ENCODE data around the gene FOXA1. TPM values are rescaled to one million over a fixed set of nuclear protein-coding genes. Genes with fewer than 3 reads are reported as not detected.

The FOXA1 gene
- total and polyA plus RNA-seq, 2 donors (not counting 1 experiment from before 2014, with no cell fraction given), result not detected

DNA sequence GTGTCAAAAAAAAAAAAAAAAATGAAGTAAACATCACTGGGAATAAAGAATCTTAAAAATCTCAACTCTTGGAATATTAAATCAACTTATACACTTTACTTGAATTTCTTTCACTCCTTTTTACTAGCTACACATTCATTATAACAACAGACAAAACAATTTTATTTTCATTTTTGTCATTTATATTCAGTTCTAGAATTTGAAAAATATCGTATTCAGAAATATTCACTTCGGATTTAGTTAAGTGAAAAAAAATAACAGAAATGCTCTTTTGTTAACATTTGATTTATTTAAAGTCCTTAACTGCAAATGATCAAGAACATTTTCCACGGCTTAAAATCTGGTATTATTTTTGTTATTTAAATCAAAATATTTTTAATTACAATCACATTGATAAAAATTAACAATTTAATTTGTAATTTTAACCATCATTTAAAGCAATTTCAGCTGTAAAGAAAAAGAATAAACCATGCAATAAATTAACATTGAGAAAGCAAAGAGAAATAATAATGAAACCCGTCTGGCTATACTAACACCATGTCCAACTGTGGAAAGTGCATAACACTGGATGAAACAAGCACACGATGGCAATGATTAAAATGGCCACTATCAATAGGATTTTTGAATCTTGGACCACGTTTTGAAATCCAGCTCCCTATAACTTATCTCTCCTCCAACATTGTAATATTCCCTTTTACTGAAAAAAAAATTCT, 5.2 kb downstream of the FOXA1 start:
- ATAC-seq (ENCODE audit: low read depth), result no peak
- Histone ChIP-seq H3K36me3 (replicated peaks in 1 of 2; ENCODE audit: control extremely low read depth in 1 of 2, control insufficient read depth in 1 of 2, extremely low read depth in 1 of 2, insufficient read depth in 2 of 2, low read length in 1 of 2) (no peaks in the 10 kb centered on the region), H3K9me3 (ENCODE audit: control extremely low read depth in 1 of 3, control insufficient read depth in 2 of 3, insufficient read depth in 1 of 3, low read length in 2 of 3) (peaks cover 1 to 32% (median 2%) of the 10 kb centered on the region in 3 donors), H3K79me2 (ENCODE audit: control insufficient read depth, insufficient read depth, low read length) (no peaks in the 10 kb centered on the region), H3K27me3 (replicated peaks in 1 of 4; ENCODE audit: control extremely low read depth in 1 of 4, control insufficient read depth in 3 of 4, insufficient read depth in 4 of 4, low read length in 3 of 4) (peaks cover 0 to 62% (median 44%) of the 10 kb centered on the region in 4 experiments), H2AFZ (ENCODE audit: insufficient read depth, low read depth, low read length, poor library complexity, severe bottlenecking) (no peak overlapping the region), H3K9ac (ENCODE audit: low read length) (no peak overlapping the region), H3K27ac (ENCODE audit: low read length in 2 of 2) (no peak overlapping the region), H4K20me1 (ENCODE audit: control insufficient read depth, insufficient read depth, low read length, poor library complexity, severe bottlenecking) (no peaks in the 10 kb centered on the region), H3K4me1 (ENCODE audit: control insufficient read depth in 2 of 2, insufficient read depth in 2 of 2, low read length in 2 of 2) (no peaks in the 10 kb centered on the region), H3K4me3 (ENCODE audit: control extremely low read depth in 1 of 5, extremely low read depth in 1 of 5, insufficient read depth in 1 of 5, low read depth in 2 of 5, low read length in 4 of 5) (no peak overlapping the region), H3K4me2 (replicated peaks; ENCODE audit: low read depth, low read length, poor library complexity, severe bottlenecking) (no peak overlapping the region)
- intact Hi-C loops (cut with micrococcal nuclease), result no loop called here
- no peak for DNase-seq
- CTCF ChIA-PET, result no interaction called here
- H3K27ac Mint-ChIP-seq, result no peak overlapping the region
- no peak for TF ChIP-seq EZH2 (IDR thresholded peaks at IDR 0.05; ENCODE audit: borderline replicate concordance, insufficient read depth, low read depth, low read length, poor library complexity, severe bottlenecking)
- TF ChIP-seq, protein P1, sequence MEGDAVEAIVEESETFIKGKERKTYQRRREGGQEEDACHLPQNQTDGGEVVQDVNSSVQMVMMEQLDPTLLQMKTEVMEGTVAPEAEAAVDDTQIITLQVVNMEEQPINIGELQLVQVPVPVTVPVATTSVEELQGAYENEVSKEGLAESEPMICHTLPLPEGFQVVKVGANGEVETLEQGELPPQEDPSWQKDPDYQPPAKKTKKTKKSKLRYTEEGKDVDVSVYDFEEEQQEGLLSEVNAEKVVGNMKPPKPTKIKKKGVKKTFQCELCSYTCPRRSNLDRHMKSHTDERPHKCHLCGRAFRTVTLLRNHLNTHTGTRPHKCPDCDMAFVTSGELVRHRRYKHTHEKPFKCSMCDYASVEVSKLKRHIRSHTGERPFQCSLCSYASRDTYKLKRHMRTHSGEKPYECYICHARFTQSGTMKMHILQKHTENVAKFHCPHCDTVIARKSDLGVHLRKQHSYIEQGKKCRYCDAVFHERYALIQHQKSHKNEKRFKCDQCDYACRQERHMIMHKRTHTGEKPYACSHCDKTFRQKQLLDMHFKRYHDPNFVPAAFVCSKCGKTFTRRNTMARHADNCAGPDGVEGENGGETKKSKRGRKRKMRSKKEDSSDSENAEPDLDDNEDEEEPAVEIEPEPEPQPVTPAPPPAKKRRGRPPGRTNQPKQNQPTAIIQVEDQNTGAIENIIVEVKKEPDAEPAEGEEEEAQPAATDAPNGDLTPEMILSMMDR (IDR thresholded peaks at IDR 0.05), result no peak
- POLR2A ChIA-PET, result no interaction called here
- no CpG with 5 or more reads among the region's 6 CpGs for WGBS (ENCODE audit: insufficient coverage)
- peaks cover 2% of the 10 kb centered on the region for H3K9me3 Mint-ChIP-seq (ENCODE audit: insufficient read depth)
- peaks cover 70% of the 10 kb centered on the region for H3K27me3 Mint-ChIP-seq
- H3K4me1 Mint-ChIP-seq, result peaks cover 3% of the 10 kb centered on the region
- H3K4me3 Mint-ChIP-seq, result no peak overlapping the region

DNA sequence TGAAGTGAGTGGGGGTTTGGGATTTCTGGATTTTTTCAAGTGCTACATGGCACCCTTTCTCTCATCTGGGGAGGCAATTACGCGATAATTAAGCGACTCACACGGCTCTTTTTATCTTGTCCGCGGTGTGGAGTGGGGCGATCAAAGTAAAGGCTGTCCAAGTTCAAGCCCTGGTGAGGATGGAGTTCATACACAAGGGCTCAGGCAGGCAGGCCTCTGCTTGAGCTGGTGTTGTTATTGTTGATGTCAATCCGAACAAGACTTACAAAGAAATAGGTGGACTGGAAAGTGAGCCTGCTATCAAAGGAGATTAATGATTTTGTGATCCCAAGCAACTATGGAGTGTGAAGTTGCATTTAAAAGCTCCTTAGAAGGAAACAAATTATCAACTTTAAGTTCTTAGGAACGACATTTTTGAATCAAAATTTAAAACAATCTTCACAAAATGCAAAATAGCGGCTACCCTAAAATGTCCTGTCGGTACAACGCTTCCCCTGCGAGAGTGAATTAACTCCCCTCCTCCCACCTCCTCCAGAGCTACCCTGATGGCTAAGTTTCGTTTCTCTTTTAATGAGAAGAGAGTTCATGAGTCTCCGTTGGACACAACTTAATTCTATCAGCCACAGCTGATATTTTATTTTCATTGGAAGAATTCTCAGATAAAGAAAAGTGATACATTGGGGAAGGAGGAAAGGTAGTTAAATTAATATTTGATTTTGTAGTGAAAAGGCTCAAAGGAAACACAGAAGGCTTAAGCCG, 5.9 kb downstream of the FOXA1 start:
- no peaks in the 10 kb centered on the region for H3K4me1 ChIP-seq (ENCODE audit: control insufficient read depth in 2 of 2, insufficient read depth in 2 of 2, low read length in 2 of 2)
- CTCF ChIA-PET, result no interaction called here
- no peak overlapping the region for H3K4me3 ChIP-seq (ENCODE audit: control extremely low read depth in 1 of 5, extremely low read depth in 1 of 5, insufficient read depth in 1 of 5, low read depth in 2 of 5, low read length in 4 of 5)
- ATAC-seq (ENCODE audit: low read depth) (no peak), DNase-seq (no peak)
- no peak overlapping the region for H3K27ac ChIP-seq (ENCODE audit: low read length in 2 of 2)
- TF ChIP-seq, protein P1 (IDR thresholded peaks at IDR 0.05), result no peak
- TF ChIP-seq EZH2 (IDR thresholded peaks at IDR 0.05; ENCODE audit: borderline replicate concordance, insufficient read depth, low read depth, low read length, poor library complexity, severe bottlenecking), result no peak
- no peak overlapping the region for H3K4me2 ChIP-seq (replicated peaks; ENCODE audit: low read depth, low read length, poor library complexity, severe bottlenecking)
- H4K20me1 ChIP-seq (ENCODE audit: control insufficient read depth, insufficient read depth, low read length, poor library complexity, severe bottlenecking), result no peaks in the 10 kb centered on the region
- Mint-ChIP-seq H3K4me1 (peaks cover under 1% of the 10 kb centered on the region), H3K4me3 (no peak overlapping the region), H3K27ac (no peak overlapping the region), H3K9me3 (ENCODE audit: insufficient read depth) (peaks cover 2% of the 10 kb centered on the region), H3K27me3 (peaks cover 65% of the 10 kb centered on the region)
- peaks cover 1 to 40% (median 2%) of the 10 kb centered on the region in 3 donors for H3K9me3 ChIP-seq (ENCODE audit: control extremely low read depth in 1 of 3, control insufficient read depth in 2 of 3, insufficient read depth in 1 of 3, low read length in 2 of 3)
- WGBS (ENCODE audit: insufficient coverage), result 9% methylated on average over 13 of the region's 16 CpGs
- no peak overlapping the region for H3K9ac ChIP-seq (ENCODE audit: low read length)
- H3K79me2 ChIP-seq (ENCODE audit: control insufficient read depth, insufficient read depth, low read length), result no peaks in the 10 kb centered on the region
- POLR2A ChIA-PET, result no interaction called here
- H2AFZ ChIP-seq (ENCODE audit: insufficient read depth, low read depth, low read length, poor library complexity, severe bottlenecking), result no peak overlapping the region
- H3K27me3 ChIP-seq (replicated peaks in 1 of 4; ENCODE audit: control extremely low read depth in 1 of 4, control insufficient read depth in 3 of 4, insufficient read depth in 4 of 4, low read length in 3 of 4), result peaks cover 0 to 65% (median 42%) of the 10 kb centered on the region in 4 experiments
- intact Hi-C loops (cut with micrococcal nuclease), result no loop called here
- no peaks in the 10 kb centered on the region for H3K36me3 ChIP-seq (replicated peaks in 1 of 2; ENCODE audit: control extremely low read depth in 1 of 2, control insufficient read depth in 1 of 2, extremely low read depth in 1 of 2, insufficient read depth in 2 of 2, low read length in 1 of 2)
